GM21526 (cell line): ENCODE results near the gene WIPF1.
"Not testable (repeated sequence)": the region's sequence is repeated elsewhere in the genome, so short reads cannot be mapped to it uniquely, and the experiment has no call there.

ENCODE experiments used
- ATAC-seq: cut with Tn5 transposase; IDR thresholded peaks from one replicate; pipeline ENCODE4 v1.9.1; 2021; ENCODE audit warnings: moderate library complexity; ENCODE audit not compliant: unreplicated experiment, low FRiP score

Gene WIPF1

GRCh38 chr2:174575124-174575776, 22.4 kb downstream of the WIPF1 start:
- no peak for ATAC-seq

GRCh38 chr2:174574657-174575056, 22.9 kb downstream of the WIPF1 start:
- no peak for ATAC-seq

- ATAC-seq = no peak
These were observed 24.0 kb downstream of the WIPF1 start for GRCh38 chr2:174573621-174574081.

GRCh38 chr2:174572556-174572955, 25.0 kb downstream of the WIPF1 start:
- ATAC-seq = no peak

- ATAC-seq = no peak
These were observed 25.8 kb downstream of the WIPF1 start for GRCh38 chr2:174571669-174572323.

GRCh38 chr2:174570318-174570958, 27.2 kb downstream of the WIPF1 start:
- no peak for ATAC-seq

- ATAC-seq = no peak
These were observed 27.9 kb downstream of the WIPF1 start for GRCh38 chr2:174569678-174570077.

GRCh38 chr2:174568425-174568824, 29.2 kb downstream of the WIPF1 start:
- ATAC-seq = no peak

GRCh38 chr2:174566871-174567270, 30.7 kb downstream of the WIPF1 start:
- ATAC-seq = no peak

GRCh38 chr2:174563530-174564282, 33.9 kb downstream of the WIPF1 start:
- ATAC-seq = no peak

GRCh38 chr2:174561972-174562370, 35.6 kb downstream of the WIPF1 start:
- ATAC-seq = no peak

GRCh38 chr2:174561283-174561971, 36.2 kb downstream of the WIPF1 start:
- no peak for ATAC-seq

GRCh38 chr2:174560737-174561136, 36.9 kb downstream of the WIPF1 start:
- no peak for ATAC-seq

- no peak for ATAC-seq
These were observed 41.6 kb downstream of the WIPF1 start for GRCh38 chr2:174555998-174556397.

GRCh38 chr2:174554529-174555150, 43.0 kb downstream of the WIPF1 start:
- ATAC-seq = no peak

GRCh38 chr2:174553811-174554493, 43.7 kb downstream of the WIPF1 start:
- peak; percentile 83 for ATAC-seq

- no peak for ATAC-seq
These were observed 44.7 kb downstream of the WIPF1 start for GRCh38 chr2:174552880-174553279.

- no peak for ATAC-seq
These were observed 45.9 kb downstream of the WIPF1 start for GRCh38 chr2:174551697-174552096.

- not testable (repeated sequence) for ATAC-seq
These were observed 49.0 kb downstream of the WIPF1 start for GRCh38 chr2:174548646-174549045.
